HG02852 (cell line): ENCODE results near the gene XIRP2.

ENCODE experiments used
- ATAC-seq: cut with Tn5 transposase; IDR thresholded peaks from one replicate; pipeline ENCODE4 v1.9.1; 2021; ENCODE audit warnings: mild to moderate bottlenecking, moderate library complexity; ENCODE audit not compliant: unreplicated experiment

The XIRP2 gene

DNA sequence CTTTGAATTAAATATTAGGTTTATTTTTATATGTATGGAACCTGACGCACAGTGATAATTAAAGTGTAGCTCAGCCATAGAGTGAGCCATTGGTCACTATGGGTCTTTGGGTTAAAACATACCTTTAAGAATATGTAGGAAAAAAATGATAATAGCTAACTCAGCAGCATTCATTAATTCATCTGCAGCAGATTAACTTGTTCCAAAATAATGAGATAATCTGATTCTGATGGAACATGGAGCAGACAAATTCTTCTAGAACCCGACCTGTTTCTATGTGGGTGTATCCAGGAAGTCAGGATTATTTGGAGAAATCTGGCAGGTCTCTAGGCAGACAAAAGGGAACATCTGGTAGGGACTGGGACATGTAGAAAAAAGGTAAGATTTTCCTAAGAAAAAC, at the start of gene XIRP2:
Gene XIRP2 (plus strand): TSS at position 301 of the 400 bp plus-strand sequence. CDS start 15,003 bp downstream, outside the sequence.
- no peak for ATAC-seq

DNA sequence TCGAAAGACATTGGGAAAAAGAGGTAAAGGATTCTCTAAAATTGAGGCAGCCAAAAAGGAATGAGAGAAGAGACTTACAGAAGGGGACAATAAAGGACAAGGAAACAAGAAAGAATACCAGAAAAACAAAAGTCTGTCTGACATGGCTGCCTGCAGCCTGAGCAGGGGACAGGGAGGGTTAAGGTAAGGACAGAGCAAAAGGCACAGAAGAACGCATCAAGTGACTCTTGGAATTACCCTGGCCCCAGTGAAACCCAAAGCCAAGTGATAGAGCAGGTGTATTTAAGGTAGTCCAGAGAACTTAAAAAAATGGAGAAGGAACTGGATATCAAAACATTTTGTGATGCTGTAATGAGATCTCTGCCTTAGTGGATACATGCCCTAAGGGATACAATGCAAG, 47.1 kb upstream of the XIRP2 start:
- no peak for ATAC-seq

GRCh38 chr2:166841679-166842078, 46.6 kb upstream of the XIRP2 start:
- no peak for ATAC-seq

GRCh38 chr2:166844111-166844510, 44.2 kb upstream of the XIRP2 start:
- ATAC-seq: no peak

GRCh38 chr2:166862468-166863132, 25.7 kb upstream of the XIRP2 start:
- no peak for ATAC-seq

DNA sequence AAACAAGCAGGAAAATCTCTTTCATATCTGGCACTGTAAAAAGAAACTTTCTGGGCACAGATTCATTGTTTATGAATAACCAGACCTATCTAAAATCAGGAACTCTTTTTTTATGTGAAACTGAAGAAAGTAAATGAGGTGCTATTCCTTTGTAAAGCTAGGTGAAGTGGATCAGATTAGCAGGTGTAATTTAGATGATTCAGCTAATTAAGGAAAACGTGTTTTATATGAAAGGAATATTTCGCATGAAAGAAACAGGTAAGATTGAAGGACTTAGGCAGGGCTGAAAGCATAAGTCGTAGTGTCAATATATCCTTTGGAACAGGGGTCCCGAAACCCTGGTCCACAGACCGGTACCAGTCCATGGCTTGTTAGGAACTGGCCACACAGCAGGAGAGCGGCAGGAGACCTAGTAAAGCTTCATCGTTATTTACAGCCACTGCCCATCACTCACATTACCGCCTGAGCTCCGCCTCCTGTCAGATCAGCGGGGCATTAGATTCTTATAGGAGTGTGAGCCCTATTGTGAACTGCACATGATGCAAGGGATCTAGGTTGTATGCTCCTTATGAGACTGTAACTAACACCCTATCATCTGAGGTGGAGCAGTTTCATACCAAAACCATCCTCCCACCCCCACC, 20.3 kb upstream of the XIRP2 start:
- no peak for ATAC-seq

GRCh38 chr2:166870346-166870745, 17.9 kb upstream of the XIRP2 start:
- ATAC-seq: no peak

DNA sequence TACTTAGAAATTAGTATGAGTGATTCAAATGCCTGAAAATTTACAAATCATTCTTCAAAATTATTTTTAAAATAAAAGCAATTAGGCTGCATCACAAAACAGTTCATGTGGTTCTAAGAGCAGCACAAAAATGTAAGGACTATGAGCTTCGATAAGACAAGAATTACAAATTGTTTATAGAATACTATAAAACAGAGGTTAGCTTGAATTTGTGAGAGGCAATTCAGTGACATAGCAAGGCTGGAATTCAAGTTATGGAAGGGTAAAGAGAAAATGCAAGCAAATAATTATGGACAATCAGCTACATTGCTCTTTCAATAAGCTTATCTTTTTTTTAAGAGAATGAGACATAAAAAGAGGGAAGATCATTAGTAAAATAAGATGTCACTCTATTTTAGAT, 7.1 kb upstream of the XIRP2 start:
- ATAC-seq: no peak

- ATAC-seq: no peak
These were observed 5.4 kb upstream of the XIRP2 start for GRCh38 chr2:166882851-166883250.

DNA sequence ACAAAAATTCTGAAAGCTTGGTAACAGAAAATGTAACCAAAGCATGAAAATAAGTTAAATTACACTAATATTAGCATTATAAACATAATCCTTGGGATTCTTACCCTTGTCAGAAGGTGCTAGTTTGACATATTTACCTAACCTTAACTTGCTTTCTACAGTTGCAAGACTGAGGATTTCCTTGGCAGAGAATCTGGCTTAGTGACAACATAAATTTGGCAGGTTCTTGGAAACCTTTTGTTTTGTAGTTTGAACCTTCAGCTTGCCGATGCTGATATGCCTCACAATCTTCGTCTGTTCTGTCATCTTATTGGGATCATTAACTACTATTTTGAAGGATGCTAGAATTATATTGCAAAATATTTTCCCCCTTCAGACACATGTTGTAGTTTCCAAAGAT, 3.4 kb downstream of the XIRP2 start:
- no peak for ATAC-seq

- no peak for ATAC-seq
These were observed 4.1 kb downstream of the XIRP2 start for GRCh38 chr2:166892397-166892796.

GRCh38 chr2:166895243-166895642, 7.0 kb downstream of the XIRP2 start:
- ATAC-seq: no peak

GRCh38 chr2:166897666-166898065, 9.4 kb downstream of the XIRP2 start:
- no peak for ATAC-seq

GRCh38 chr2:166899676-166900075, 11.4 kb downstream of the XIRP2 start:
- ATAC-seq: no peak

DNA sequence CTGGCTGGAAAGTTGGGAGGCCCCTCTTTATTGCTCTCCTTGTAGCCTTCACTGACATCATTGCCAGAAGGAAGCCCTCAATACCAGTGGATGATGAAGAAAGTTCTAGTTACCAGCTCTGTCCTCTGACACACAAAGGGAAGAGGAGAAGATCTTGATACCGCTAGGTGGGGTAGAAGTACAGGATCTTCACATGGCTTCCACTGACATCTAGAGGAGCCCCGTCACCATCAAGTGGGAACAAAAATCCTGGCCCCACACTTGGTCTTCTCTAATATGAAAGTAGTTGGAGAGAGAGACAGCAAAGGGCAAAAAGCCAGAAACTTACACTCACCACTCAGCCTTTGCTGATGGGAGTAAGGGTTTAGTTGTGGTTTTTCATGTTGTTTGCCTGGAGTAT, 12.4 kb downstream of the XIRP2 start:
- no peak for ATAC-seq

- ATAC-seq: no peak
These were observed 13.1 kb downstream of the XIRP2 start for GRCh38 chr2:166901336-166901735.

GRCh38 chr2:166916987-166917386, 28.7 kb downstream of the XIRP2 start:
- no peak for ATAC-seq

GRCh38 chr2:166917415-166917814, 29.1 kb downstream of the XIRP2 start:
- ATAC-seq: no peak

DNA sequence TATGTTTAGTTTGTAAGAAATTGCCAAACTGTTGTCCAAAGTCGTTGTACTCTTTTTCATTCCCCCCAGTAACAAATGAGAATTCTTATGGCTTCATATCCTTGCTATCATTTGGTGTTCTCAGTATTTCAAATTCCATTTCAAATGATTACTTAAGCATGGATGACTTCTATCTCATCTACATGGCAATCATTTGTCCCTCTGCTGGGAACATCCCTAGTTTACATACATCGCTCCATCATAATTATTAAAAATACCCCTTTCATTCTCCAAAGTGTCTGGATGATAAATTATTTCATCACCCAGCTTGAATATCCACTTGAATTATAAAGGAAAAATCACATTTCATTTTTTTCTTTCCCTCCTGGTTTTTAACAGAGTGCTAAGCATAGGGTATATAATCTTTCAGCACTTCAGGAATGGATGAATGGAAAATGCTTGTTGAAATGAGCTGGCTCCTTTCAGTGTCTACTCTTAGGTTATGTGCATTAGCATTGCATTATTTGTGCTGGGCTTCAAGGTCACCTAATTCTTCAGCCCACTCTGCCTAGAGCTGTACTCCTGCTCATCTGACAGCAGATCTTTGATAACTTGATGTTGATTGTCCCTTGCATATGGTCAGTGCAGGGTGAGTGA, 33.1 kb downstream of the XIRP2 start:
- ATAC-seq: no peak

DNA sequence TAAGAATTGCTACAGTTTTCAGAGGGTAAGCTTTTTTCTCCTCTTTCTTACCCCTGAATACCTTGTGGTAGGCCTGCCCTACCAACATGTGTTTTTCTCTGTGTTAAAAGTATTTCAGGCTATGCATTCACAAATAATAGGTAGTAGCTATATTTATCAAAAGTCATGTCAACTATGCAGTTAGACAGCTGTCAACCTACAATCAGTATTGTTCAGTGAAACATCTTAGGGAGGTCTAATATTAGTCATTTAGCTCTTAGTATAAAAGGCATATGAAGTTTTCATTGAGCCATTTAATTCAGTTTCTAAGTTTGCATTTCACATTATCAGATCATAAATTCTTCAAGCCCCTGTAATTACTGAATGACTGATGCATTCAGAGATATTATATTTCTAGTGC, 36.7 kb downstream of the XIRP2 start:
- no peak for ATAC-seq

GRCh38 chr2:166926657-166927056, 38.4 kb downstream of the XIRP2 start:
- no peak for ATAC-seq

GRCh38 chr2:166932032-166932431, 43.8 kb downstream of the XIRP2 start:
- ATAC-seq: no peak
